SK-N-MC (cell line): ENCODE results near the gene PPFIBP2.
"Not testable (repeated sequence)": the region's sequence is repeated elsewhere in the genome, so short reads cannot be mapped to it uniquely, and the experiment has no call there.

ENCODE experiments used
- DNase-seq: peaks from one replicate; pipeline ENCODE4 v3.0.0-alpha.2; 2011; ENCODE audit warnings: low read depth, low spot score
- H3K27ac ChIP-seq: fragments of 200-600 bp; sonication (generic); 2 replicates; pipeline ENCODE4 v1.5.1; 2016; ENCODE audit warnings: mixed run types
- H3K36me3 ChIP-seq: fragments of 200-600 bp; sonication (generic); 2 replicates; pipeline ENCODE4 v1.6.1; 2017; ENCODE audit warnings: antibody characterized with exemption, low read length, mixed read lengths; ENCODE audit not compliant: insufficient read depth
- H3K4me3 ChIP-seq: fragments of 200-600 bp; sonication (generic); 2 replicates; pipeline ENCODE4 v1.5.1; 2016
- H3K9ac ChIP-seq: fragments of 200-600 bp; sonication (generic); 2 replicates; pipeline ENCODE4 v1.8.0; 2017; ENCODE audit warnings: mixed run types, mixed read lengths; ENCODE audit not compliant: insufficient read length
- H3K9me3 ChIP-seq: fragments of 200-600 bp; sonication (generic); 2 replicates; pipeline ENCODE4 v1.6.1; 2017; ENCODE audit warnings: low read depth, mild to moderate bottlenecking, antibody characterized with exemption, low read length, moderate library complexity, mixed read lengths
- EZH2 ChIP-seq: fragments of 200-600 bp; sonication (generic); IDR thresholded peaks from one replicate; pipeline ENCODE4 v1.6.1; 2017; ENCODE audit warnings: antibody characterized with exemption
- FOXP2 ChIP-seq: optimal IDR thresholded peaks from 2 replicates; pipeline ENCODE3; 2011; ENCODE audit warnings: mild to moderate bottlenecking, moderate library complexity; ENCODE audit not compliant: insufficient read depth; ENCODE audit errors: extremely low read length, control extremely low read depth
- POLR2AphosphoS5 ChIP-seq: IDR thresholded peaks from 2 replicates; pipeline ENCODE4 v1.6.1; 2012; ENCODE audit warnings: mild to moderate bottlenecking, low read depth, low read length, borderline replicate concordance

Gene PPFIBP2

GRCh38 chr11:7651140-7651551, 137.3 kb downstream of the PPFIBP2 start:
- TF ChIP-seq FOXP2: no peak
- TF ChIP-seq EZH2: no peak
- TF ChIP-seq POLR2AphosphoS5: no peak
- H3K9me3 ChIP-seq: no peaks in the 10 kb centered on the region
- H3K9ac ChIP-seq: no peak overlapping the region
- H3K27ac ChIP-seq: no peak overlapping the region
- H3K36me3 ChIP-seq: no peaks in the 10 kb centered on the region
- H3K4me3 ChIP-seq: no peak overlapping the region
- DNase-seq: no peak

GRCh38 chr11:7651700-7652099, 137.9 kb downstream of the PPFIBP2 start:
- Histone ChIP-seq H3K4me3 (no peak overlapping the region), H3K36me3 (no peaks in the 10 kb centered on the region), H3K9ac (no peak overlapping the region), H3K9me3 (no peaks in the 10 kb centered on the region), H3K27ac (no peak overlapping the region)
- TF ChIP-seq POLR2AphosphoS5: no peak
- no peak for TF ChIP-seq EZH2
- no peak for TF ChIP-seq FOXP2
- DNase-seq: no peak

- no peak overlapping the region for H3K4me3 ChIP-seq
- no peak for DNase-seq
- TF ChIP-seq POLR2AphosphoS5 (no peak), FOXP2 (no peak), EZH2 (no peak)
- H3K27ac ChIP-seq: no peak overlapping the region
- no peak overlapping the region for H3K9ac ChIP-seq
- H3K9me3 ChIP-seq: no peaks in the 10 kb centered on the region
- no peaks in the 10 kb centered on the region for H3K36me3 ChIP-seq
These were observed 140.5 kb downstream of the PPFIBP2 start for GRCh38 chr11:7654195-7654705.

GRCh38 chr11:7655253-7656217, 141.7 kb downstream of the PPFIBP2 start:
- Histone ChIP-seq H3K4me3 (no peak overlapping the region), H3K36me3 (no peaks in the 10 kb centered on the region), H3K9me3 (no peaks in the 10 kb centered on the region), H3K9ac (no peak overlapping the region), H3K27ac (no peak overlapping the region)
- TF ChIP-seq EZH2 (no peak), FOXP2 (no peak), POLR2AphosphoS5 (no peak)
- no peak for DNase-seq

GRCh38 chr11:7656704-7657103, 142.9 kb downstream of the PPFIBP2 start:
- H3K27ac ChIP-seq: no peak overlapping the region
- no peak overlapping the region for H3K4me3 ChIP-seq
- no peak for DNase-seq
- TF ChIP-seq FOXP2 (no peak), POLR2AphosphoS5 (no peak), EZH2 (no peak)
- H3K9ac ChIP-seq: no peak overlapping the region
- H3K36me3 ChIP-seq: no peaks in the 10 kb centered on the region
- no peaks in the 10 kb centered on the region for H3K9me3 ChIP-seq

GRCh38 chr11:7657306-7658025, 143.7 kb downstream of the PPFIBP2 start:
- no peak overlapping the region for H3K27ac ChIP-seq
- TF ChIP-seq POLR2AphosphoS5: no peak
- no peak for TF ChIP-seq FOXP2
- no peak for TF ChIP-seq EZH2
- DNase-seq: no peak
- no peaks in the 10 kb centered on the region for H3K36me3 ChIP-seq
- no peaks in the 10 kb centered on the region for H3K9me3 ChIP-seq
- H3K9ac ChIP-seq: no peak overlapping the region
- no peak overlapping the region for H3K4me3 ChIP-seq

GRCh38 chr11:7663531-7663930, 149.7 kb downstream of the PPFIBP2 start:
- not testable (repeated sequence) for H3K4me3 ChIP-seq, H3K9ac ChIP-seq, DNase-seq, H3K9me3 ChIP-seq, H3K27ac ChIP-seq, H3K36me3 ChIP-seq

- no peak for TF ChIP-seq POLR2AphosphoS5
- TF ChIP-seq EZH2: no peak
- no peak for TF ChIP-seq FOXP2
- no peak for DNase-seq
- H3K4me3 ChIP-seq: no peak overlapping the region
- no peaks in the 10 kb centered on the region for H3K9me3 ChIP-seq
- no peak overlapping the region for H3K27ac ChIP-seq
- H3K9ac ChIP-seq: no peak overlapping the region
- no peaks in the 10 kb centered on the region for H3K36me3 ChIP-seq
These were observed 151.1 kb downstream of the PPFIBP2 start for GRCh38 chr11:7664867-7665266.
